ENCODE data around the gene UBA52. TPM values are rescaled to one million over a fixed set of nuclear protein-coding genes. Genes with fewer than 3 reads are reported as not detected.

Gene UBA52
- total and polyA plus RNA-seq, 10 of the 15 experiments (the other 5 are each of a cell fraction or from before 2014, with no cell fraction given) = 1,131 to 2,392 (median 1,645) TPM

GRCh38 chr19:18605196-18605545 is 33.5 kb downstream of the UBA52 start (continued):
- TF ChIP-seq, protein P1, sequence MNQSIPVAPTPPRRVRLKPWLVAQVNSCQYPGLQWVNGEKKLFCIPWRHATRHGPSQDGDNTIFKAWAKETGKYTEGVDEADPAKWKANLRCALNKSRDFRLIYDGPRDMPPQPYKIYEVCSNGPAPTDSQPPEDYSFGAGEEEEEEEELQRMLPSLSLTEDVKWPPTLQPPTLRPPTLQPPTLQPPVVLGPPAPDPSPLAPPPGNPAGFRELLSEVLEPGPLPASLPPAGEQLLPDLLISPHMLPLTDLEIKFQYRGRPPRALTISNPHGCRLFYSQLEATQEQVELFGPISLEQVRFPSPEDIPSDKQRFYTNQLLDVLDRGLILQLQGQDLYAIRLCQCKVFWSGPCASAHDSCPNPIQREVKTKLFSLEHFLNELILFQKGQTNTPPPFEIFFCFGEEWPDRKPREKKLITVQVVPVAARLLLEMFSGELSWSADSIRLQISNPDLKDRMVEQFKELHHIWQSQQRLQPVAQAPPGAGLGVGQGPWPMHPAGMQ (IDR thresholded peaks at IDR 0.05; ENCODE audit: borderline replicate concordance) = no peak
- TF ChIP-seq, protein P2, sequence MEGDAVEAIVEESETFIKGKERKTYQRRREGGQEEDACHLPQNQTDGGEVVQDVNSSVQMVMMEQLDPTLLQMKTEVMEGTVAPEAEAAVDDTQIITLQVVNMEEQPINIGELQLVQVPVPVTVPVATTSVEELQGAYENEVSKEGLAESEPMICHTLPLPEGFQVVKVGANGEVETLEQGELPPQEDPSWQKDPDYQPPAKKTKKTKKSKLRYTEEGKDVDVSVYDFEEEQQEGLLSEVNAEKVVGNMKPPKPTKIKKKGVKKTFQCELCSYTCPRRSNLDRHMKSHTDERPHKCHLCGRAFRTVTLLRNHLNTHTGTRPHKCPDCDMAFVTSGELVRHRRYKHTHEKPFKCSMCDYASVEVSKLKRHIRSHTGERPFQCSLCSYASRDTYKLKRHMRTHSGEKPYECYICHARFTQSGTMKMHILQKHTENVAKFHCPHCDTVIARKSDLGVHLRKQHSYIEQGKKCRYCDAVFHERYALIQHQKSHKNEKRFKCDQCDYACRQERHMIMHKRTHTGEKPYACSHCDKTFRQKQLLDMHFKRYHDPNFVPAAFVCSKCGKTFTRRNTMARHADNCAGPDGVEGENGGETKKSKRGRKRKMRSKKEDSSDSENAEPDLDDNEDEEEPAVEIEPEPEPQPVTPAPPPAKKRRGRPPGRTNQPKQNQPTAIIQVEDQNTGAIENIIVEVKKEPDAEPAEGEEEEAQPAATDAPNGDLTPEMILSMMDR (IDR thresholded peaks at IDR 0.05 in 2 of 3, conservative IDR thresholded peaks at IDR 0.05 in 1 of 3; ENCODE audit: control insufficient read depth in 2 of 3, extremely low read depth in 1 of 3, insufficient read depth in 1 of 3, low read depth in 3 of 3, low read length in 3 of 3) = no peak
- no peak for TF ChIP-seq HDAC6 (IDR thresholded peaks at IDR 0.05; ENCODE audit: unreplicated experiment)
- TF ChIP-seq EP300 (IDR thresholded peaks at IDR 0.05; ENCODE audit: borderline replicate concordance in 1 of 2, control insufficient read depth in 1 of 2, low read depth in 2 of 2, low read length in 2 of 2) = no peak
- no peak for TF ChIP-seq BACH1 (IDR thresholded peaks at IDR 0.05; ENCODE audit: borderline replicate concordance)
- no peak for TF ChIP-seq RELA (IDR thresholded peaks at IDR 0.05; ENCODE audit: borderline replicate concordance, partially characterized antibody)
- no peak for TF ChIP-seq ESRRA (IDR thresholded peaks at IDR 0.05; ENCODE audit: low read length)
- no peak for TF ChIP-seq PAX8 (IDR thresholded peaks at IDR 0.05)

GRCh38 chr19:18605546-18606280 is 34.1 kb downstream of the UBA52 start:
- ChIA-PET RAD21 (ENCODE audit: unreplicated experiment) (no interaction called here), SMC1A (ENCODE audit: uncharacterized antibody, unreplicated experiment) (no interaction called here), POLR2A (no interaction called here), CTCF (no interaction called here)
- Histone ChIP-seq H3K36me3 (ENCODE audit: control insufficient read depth in 2 of 2, insufficient read depth in 2 of 2, low read length in 1 of 2) (no peaks in the 10 kb centered on the region), H3K27ac (ENCODE audit: control insufficient read depth, insufficient read depth) (no peak overlapping the region), H2AFZ (ENCODE audit: control insufficient read depth, low read depth, low read length) (no peak overlapping the region), H3K27me3 (replicated peaks in 1 of 2; ENCODE audit: control insufficient read depth in 2 of 2, insufficient read depth in 2 of 2, low read length in 1 of 2) (peaks cover 22 to 24% of the 10 kb centered on the region in 2 experiments), H3K4me2 (ENCODE audit: control insufficient read depth, insufficient read depth) (no peak overlapping the region), H3K9me3 (replicated peaks; ENCODE audit: control insufficient read depth, insufficient read depth, low read length) (no peaks in the 10 kb centered on the region), H3K9ac (ENCODE audit: control insufficient read depth, insufficient read depth, low read length) (no peak overlapping the region), H4K20me1 (ENCODE audit: control insufficient read depth, insufficient read depth) (no peaks in the 10 kb centered on the region; the same call in none of the 2 replicates), H3K4me3 (no peak overlapping the region), H3K4me1 (ENCODE audit: control insufficient read depth, insufficient read depth, low read length) (no peaks in the 10 kb centered on the region), H3K79me2 (ENCODE audit: control insufficient read depth, insufficient read depth, low read length) (no peaks in the 10 kb centered on the region)
- no peak for FAIRE-seq
- BruUV-seq (replicated peaks) = no TSS peak
- WGBS (ENCODE audit: insufficient coverage, insufficient replicate concordance, low lambda C conversion rate, missing lambda C conversion rate) = 12% methylated on average over 33 of the region's 65 CpGs
- no peak for ATAC-seq
- DNase-seq (ENCODE audit: low read depth, low spot score) = no peak
- intact Hi-C loops (cut with micrococcal nuclease; ENCODE audit: unreplicated experiment) = no loop called here
- in situ Hi-C loops (cut with MboI) = no loop called here
- TF ChIP-seq ETV6 (conservative IDR thresholded peaks at IDR 0.05 in 1 of 2, IDR thresholded peaks at IDR 0.05 in 1 of 2; ENCODE audit: borderline replicate concordance in 1 of 2, low read depth in 1 of 2) (no peak), HSF1 (IDR thresholded peaks at IDR 0.05; ENCODE audit: low read depth, low read length) (no peak), BRCA1 (IDR thresholded peaks at IDR 0.05; ENCODE audit: low read depth, low read length) (no peak), SREBF1 (IDR thresholded peaks at IDR 0.05; ENCODE audit: low read length) (no peak), HDAC6 (IDR thresholded peaks at IDR 0.05; ENCODE audit: unreplicated experiment) (peak; percentile 28)
- TF ChIP-seq, protein P3, sequence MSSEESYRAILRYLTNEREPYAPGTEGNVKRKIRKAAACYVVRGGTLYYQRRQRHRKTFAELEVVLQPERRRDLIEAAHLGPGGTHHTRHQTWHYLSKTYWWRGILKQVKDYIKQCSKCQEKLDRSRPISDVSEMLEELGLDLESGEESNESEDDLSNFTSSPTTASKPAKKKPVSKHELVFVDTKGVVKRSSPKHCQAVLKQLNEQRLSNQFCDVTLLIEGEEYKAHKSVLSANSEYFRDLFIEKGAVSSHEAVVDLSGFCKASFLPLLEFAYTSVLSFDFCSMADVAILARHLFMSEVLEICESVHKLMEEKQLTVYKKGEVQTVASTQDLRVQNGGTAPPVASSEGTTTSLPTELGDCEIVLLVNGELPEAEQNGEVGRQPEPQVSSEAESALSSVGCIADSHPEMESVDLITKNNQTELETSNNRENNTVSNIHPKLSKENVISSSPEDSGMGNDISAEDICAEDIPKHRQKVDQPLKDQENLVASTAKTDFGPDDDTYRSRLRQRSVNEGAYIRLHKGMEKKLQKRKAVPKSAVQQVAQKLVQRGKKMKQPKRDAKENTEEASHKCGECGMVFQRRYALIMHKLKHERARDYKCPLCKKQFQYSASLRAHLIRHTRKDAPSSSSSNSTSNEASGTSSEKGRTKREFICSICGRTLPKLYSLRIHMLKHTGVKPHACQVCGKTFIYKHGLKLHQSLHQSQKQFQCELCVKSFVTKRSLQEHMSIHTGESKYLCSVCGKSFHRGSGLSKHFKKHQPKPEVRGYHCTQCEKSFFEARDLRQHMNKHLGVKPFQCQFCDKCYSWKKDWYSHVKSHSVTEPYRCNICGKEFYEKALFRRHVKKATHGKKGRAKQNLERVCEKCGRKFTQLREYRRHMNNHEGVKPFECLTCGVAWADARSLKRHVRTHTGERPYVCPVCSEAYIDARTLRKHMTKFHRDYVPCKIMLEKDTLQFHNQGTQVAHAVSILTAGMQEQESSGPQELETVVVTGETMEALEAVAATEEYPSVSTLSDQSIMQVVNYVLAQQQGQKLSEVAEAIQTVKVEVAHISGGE (CRISPR knock-in tag; IDR thresholded peaks at IDR 0.05) = no peak
